Calu3 (cell line): ENCODE measurements around the gene OR52K1. TPM values are rescaled to one million over a fixed set of nuclear protein-coding genes. Genes with fewer than 3 reads are reported as not detected.

Experiments
- BruUV-seq: library from RNA; stranded (reverse); fragments of 400-500 nt; replicated peaks from 2 replicates; lab custom pipeline; 2021; lab: Mats Ljungman, UMichigan
- CTCF ChIA-PET: fragments of 300-600 bp; sonication (Branson Sonifier 250); formaldehyde crosslinking; loops from one replicate; lab custom pipeline; 2022; ENCODE audit warnings: antibody characterized with exemption; lab: Charles Lee
- DNase-seq: peaks from one replicate; pipeline ENCODE4 v3.0.0; 2022
- H3K27ac Mint-ChIP-seq: one replicate; pipeline ENCODE4 v1.8.0; 2022; ENCODE audit warnings: mixed read lengths; ENCODE audit not compliant: unreplicated experiment
- H3K27me3 Mint-ChIP-seq: one replicate; pipeline ENCODE4 v1.8.0; 2022; ENCODE audit warnings: mixed read lengths; ENCODE audit not compliant: unreplicated experiment
- H3K36me3 Mint-ChIP-seq: one replicate; pipeline ENCODE4 v1.8.0; 2022; ENCODE audit warnings: mild to moderate bottlenecking, moderate library complexity, mixed read lengths; ENCODE audit not compliant: insufficient read depth, unreplicated experiment
- H3K4me1 Mint-ChIP-seq: one replicate; pipeline ENCODE4 v1.8.0; 2022; ENCODE audit warnings: mild to moderate bottlenecking, low read depth, mixed read lengths; ENCODE audit not compliant: unreplicated experiment
- H3K4me3 Mint-ChIP-seq: one replicate; pipeline ENCODE4 v1.8.0; 2022; ENCODE audit warnings: mild to moderate bottlenecking, low read depth, moderate library complexity, mixed read lengths; ENCODE audit not compliant: unreplicated experiment
- H3K9me3 Mint-ChIP-seq: one replicate; pipeline ENCODE4 v1.8.0; 2022; ENCODE audit warnings: low read depth, mixed read lengths; ENCODE audit not compliant: unreplicated experiment
- intact Hi-C: fragments of 100-400 bp; cut with micrococcal nuclease; formaldehyde crosslinking; loops from one replicate; pipeline ENCODE4 v1.10.0; 2022; ENCODE audit not compliant: unreplicated experiment
- total RNA-seq: library from RNA; stranded (reverse); gene quantifications from 2 replicates; pipeline ENCODE4 v1.2.3, GENCODE V29; 2022
- TF ChIP-seq, protein P1 (sequence below): fragments of 200-600 bp; IDR thresholded peaks from one replicate; pipeline ENCODE4 v1.8.0; 2022; ENCODE audit warnings: antibody characterized with exemption; ENCODE audit not compliant: unreplicated experiment

OR52K1 gene
- total RNA-seq, 1 experiment from 2014 or later: not detected

DNA sequence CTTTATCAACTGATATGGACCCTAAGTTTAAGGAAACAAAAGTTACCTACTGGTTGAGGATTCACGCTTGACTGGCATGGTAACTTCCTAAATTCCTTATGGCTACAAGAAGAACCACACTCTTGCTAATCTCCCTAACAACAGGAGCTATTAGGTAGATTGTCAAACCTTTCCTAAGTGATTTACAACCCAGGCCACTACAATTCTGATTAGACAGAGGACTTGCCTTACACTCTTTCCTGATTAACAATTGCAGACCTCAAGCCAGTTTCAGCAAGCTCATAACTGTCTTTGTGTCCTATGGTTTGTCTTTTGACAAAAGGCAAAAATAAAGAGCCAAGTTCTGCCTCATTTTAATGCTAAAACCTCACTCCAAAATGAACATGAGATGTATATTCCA, 17.0 kb upstream of the OR52K1 start:
- Mint-ChIP-seq H3K27me3 (peaks cover 45% of the 10 kb centered on the region), H3K4me3 (no peak overlapping the region), H3K9me3 (peaks cover 10% of the 10 kb centered on the region), H3K27ac (no peak overlapping the region), H3K4me1 (peaks cover 3% of the 10 kb centered on the region), H3K36me3 (no peaks in the 10 kb centered on the region)
- DNase-seq: no peak
- CTCF ChIA-PET: no interaction called here
- TF ChIP-seq, protein P1, sequence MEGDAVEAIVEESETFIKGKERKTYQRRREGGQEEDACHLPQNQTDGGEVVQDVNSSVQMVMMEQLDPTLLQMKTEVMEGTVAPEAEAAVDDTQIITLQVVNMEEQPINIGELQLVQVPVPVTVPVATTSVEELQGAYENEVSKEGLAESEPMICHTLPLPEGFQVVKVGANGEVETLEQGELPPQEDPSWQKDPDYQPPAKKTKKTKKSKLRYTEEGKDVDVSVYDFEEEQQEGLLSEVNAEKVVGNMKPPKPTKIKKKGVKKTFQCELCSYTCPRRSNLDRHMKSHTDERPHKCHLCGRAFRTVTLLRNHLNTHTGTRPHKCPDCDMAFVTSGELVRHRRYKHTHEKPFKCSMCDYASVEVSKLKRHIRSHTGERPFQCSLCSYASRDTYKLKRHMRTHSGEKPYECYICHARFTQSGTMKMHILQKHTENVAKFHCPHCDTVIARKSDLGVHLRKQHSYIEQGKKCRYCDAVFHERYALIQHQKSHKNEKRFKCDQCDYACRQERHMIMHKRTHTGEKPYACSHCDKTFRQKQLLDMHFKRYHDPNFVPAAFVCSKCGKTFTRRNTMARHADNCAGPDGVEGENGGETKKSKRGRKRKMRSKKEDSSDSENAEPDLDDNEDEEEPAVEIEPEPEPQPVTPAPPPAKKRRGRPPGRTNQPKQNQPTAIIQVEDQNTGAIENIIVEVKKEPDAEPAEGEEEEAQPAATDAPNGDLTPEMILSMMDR: no peak
- BruUV-seq: no TSS peak
- intact Hi-C loops: no loop called here

DNA sequence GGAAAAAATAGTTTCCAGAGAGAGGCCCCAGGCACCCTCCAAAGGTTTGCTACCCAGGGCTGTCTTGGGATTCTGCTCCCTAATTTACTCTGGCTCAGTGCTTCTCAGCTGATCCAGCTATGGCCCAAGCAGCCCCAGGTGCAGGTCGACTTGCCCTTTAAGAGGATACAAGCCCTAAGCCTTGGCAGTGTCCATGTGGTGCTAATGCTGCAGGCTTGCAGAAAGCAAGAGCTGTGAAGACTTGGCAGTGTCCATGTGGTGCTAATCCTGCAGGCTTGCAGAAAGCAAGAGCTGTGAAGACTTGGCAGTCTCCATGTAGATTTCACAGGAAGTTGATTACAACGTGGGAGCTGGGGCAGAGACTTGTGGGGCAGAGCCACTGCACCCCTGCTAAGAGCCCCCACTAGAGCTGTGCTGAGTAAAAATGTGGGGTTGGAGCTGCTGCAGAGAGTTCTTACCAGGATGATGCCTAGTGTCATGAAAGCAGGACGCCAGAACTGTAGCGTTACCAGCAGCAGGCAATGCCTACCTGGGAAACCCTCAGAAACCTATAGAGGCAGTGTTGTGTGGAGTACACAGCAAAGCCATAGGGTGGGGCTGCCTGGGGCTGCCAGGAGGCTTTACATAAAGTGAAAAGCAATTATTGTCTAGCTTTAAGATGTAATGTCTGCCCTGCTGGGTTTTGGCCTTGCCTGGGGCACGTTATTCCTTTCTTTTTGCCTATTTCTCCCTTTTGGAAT, 16.1 kb upstream of the OR52K1 start:
- Mint-ChIP-seq H3K9me3 (peaks cover 10% of the 10 kb centered on the region), H3K4me3 (no peak overlapping the region), H3K4me1 (no peaks in the 10 kb centered on the region), H3K36me3 (no peaks in the 10 kb centered on the region), H3K27me3 (peaks cover 53% of the 10 kb centered on the region), H3K27ac (no peak overlapping the region)
- TF ChIP-seq, protein P1: no peak
- CTCF ChIA-PET: no interaction called here
- intact Hi-C loops: no loop called here
- no peak for DNase-seq
- BruUV-seq: no TSS peak

DNA sequence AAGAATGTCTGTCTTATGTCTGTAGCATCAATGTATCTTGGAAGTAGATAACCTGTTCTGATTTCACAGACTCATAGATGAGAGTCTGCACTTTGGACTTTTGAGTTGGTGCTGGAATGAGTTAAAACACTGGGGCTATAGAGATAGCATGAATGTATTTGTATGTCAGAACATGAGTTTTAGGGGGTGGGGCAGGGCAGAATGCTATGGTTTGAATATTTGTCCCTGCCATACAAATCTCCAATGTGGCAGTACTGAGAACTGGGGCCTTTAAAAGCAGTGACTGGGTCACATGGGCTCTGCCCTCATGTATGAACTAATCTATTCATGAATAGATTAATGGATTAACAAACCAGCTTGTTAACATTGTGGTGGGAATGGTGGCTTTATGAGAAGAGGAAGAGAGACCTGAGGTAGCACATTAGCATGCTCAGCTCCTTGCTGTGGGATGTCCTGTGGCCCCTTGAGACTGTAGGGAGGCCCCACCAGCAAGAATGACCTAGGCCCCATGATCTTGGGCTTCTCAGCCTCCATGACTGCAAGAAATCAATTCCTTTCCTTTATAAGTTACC, 15.5 kb upstream of the OR52K1 start:
- H3K4me3 Mint-ChIP-seq: no peak overlapping the region
- DNase-seq: no peak
- H3K27me3 Mint-ChIP-seq: peaks cover 53% of the 10 kb centered on the region
- intact Hi-C loops: no loop called here
- H3K4me1 Mint-ChIP-seq: no peaks in the 10 kb centered on the region
- H3K9me3 Mint-ChIP-seq: peaks cover 8% of the 10 kb centered on the region
- no TSS peak for BruUV-seq
- no peak overlapping the region for H3K27ac Mint-ChIP-seq
- TF ChIP-seq, protein P1: no peak
- CTCF ChIA-PET: no interaction called here
- H3K36me3 Mint-ChIP-seq: no peaks in the 10 kb centered on the region

DNA sequence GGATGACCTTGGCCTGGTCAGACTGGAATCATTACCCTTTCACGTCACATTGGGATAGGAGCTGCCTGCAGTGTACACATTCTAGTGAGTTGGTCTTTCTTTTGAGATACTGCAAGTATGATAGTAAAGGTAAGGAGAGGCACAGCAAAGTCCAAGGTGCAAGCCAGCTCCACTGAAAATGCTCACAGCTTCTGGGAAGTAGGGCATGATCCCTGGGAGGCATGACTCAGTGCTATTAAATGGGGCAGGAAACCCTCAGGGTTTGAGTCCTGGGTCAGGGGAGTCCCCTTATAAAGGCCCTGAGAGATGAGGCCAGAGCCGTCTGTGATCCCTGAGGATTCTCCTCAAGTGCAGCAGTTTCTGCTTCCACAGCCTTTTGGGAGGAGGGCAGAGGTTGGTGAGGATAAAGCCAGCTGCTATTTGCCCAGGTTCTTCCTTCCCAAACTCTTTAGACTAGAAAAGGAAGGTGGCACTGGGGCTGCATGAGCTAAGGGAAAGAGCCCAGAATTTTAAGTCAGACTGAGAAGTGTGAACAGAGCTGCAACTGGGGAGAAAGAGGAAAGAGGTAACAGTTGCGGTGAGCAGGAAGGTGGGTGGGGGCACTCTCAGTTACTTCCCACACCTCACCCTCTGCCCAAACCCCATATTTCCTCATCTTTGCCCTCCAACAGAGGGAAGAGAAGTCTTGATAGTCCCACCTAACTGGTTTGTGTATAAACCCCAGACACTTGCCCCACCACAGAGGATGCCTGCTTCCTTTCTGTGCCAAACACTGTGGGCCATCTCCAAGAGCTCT, 14.4 kb upstream of the OR52K1 start:
- H3K27ac Mint-ChIP-seq: no peak overlapping the region
- H3K27me3 Mint-ChIP-seq: peaks cover 51% of the 10 kb centered on the region
- CTCF ChIA-PET: no interaction called here
- H3K4me1 Mint-ChIP-seq: no peaks in the 10 kb centered on the region
- no peak for DNase-seq
- intact Hi-C loops: no loop called here
- TF ChIP-seq, protein P1: no peak
- no peak overlapping the region for H3K4me3 Mint-ChIP-seq
- no TSS peak for BruUV-seq
- peaks cover 8% of the 10 kb centered on the region for H3K9me3 Mint-ChIP-seq
- H3K36me3 Mint-ChIP-seq: no peaks in the 10 kb centered on the region
